Neural cell (in vitro differentiated cells): ENCODE measurements around the gene SLX4IP.

Experiments
- CTCF ChIP-seq: fragments of 450-650 bp; IDR thresholded peaks from 2 replicates; pipeline ENCODE4 v1.5.1; 2014; ENCODE audit warnings: antibody characterized with exemption, mild to moderate bottlenecking, moderate library complexity; ENCODE audit not compliant: poor library complexity, severe bottlenecking
- EP300 ChIP-seq: fragments of 450-650 bp; conservative IDR thresholded peaks from 2 replicates; pipeline ENCODE4 v1.6.1; 2014; ENCODE audit warnings: antibody characterized with exemption, mild to moderate bottlenecking, moderate library complexity; ENCODE audit not compliant: poor library complexity, severe bottlenecking
- EZH2 ChIP-seq: fragments of 200-600, 300-800 bp; shearing (Covaris generic), sonication (generic); IDR thresholded peaks from 2 replicates; pipeline ENCODE4 v1.6.1; 2014; ENCODE audit warnings: antibody characterized with exemption, low read length, borderline replicate concordance, mild to moderate bottlenecking; ENCODE audit not compliant: insufficient read depth, poor library complexity, severe bottlenecking
- REST ChIP-seq: IDR thresholded peaks from 2 replicates; pipeline ENCODE4 v1.6.1; 2012; ENCODE audit warnings: borderline replicate concordance
- TAF1 ChIP-seq: IDR thresholded peaks from 2 replicates; pipeline ENCODE4 v1.6.1; 2012; ENCODE audit warnings: low read depth

GRCh38 chr20:10404959-10405530 is 30.1 kb upstream of the SLX4IP start:
- TF ChIP-seq REST (no peak), TAF1 (no peak), EP300 (no peak), EZH2 (no peak), CTCF (no peak)
